Osteocyte (in vitro differentiated cells): ENCODE measurements around the gene CBLN3. TPM values are rescaled to one million over a fixed set of nuclear protein-coding genes. Genes with fewer than 3 reads are reported as not detected.

ENCODE experiments used
- DNase-seq: peaks from one replicate; pipeline ENCODE4 v3.0.0; 2021; ENCODE audit warnings: mixed read lengths; ENCODE audit not compliant: unreplicated experiment; ENCODE audit errors: extremely low spot score
- H3K27ac Mint-ChIP-seq: one replicate; pipeline ENCODE4 v1.8.0; 2021; ENCODE audit warnings: mild to moderate bottlenecking, mixed read lengths; ENCODE audit not compliant: unreplicated experiment
- H3K27me3 Mint-ChIP-seq: one replicate; pipeline ENCODE4 v1.8.0; 2021; ENCODE audit warnings: mixed read lengths; ENCODE audit not compliant: unreplicated experiment
- H3K36me3 Mint-ChIP-seq: one replicate; pipeline ENCODE4 v1.8.0; 2021; ENCODE audit warnings: mixed read lengths; ENCODE audit not compliant: unreplicated experiment
- H3K4me1 Mint-ChIP-seq: one replicate; pipeline ENCODE4 v1.8.0; 2021; ENCODE audit warnings: mixed read lengths; ENCODE audit not compliant: unreplicated experiment
- H3K4me3 Mint-ChIP-seq: one replicate; pipeline ENCODE4 v1.8.0; 2021; ENCODE audit warnings: mild to moderate bottlenecking, moderate library complexity, mixed read lengths; ENCODE audit not compliant: unreplicated experiment
- H3K9me3 Mint-ChIP-seq: one replicate; pipeline ENCODE4 v1.8.0; 2021; ENCODE audit warnings: mixed read lengths; ENCODE audit not compliant: unreplicated experiment
- total RNA-seq: library from RNA; stranded (reverse); gene quantifications from 2 replicates; pipeline ENCODE4 v1.2.1, GENCODE V29; 2021
- TF ChIP-seq, protein P1 (sequence below): fragments of 200-600 bp; sonication (generic); IDR thresholded peaks from 2 replicates; pipeline ENCODE4 v1.5.0; 2021; ENCODE audit warnings: antibody characterized with exemption, mild to moderate bottlenecking, moderate library complexity

CBLN3 gene
- total RNA-seq, 1 donor from 2014 or later = 5.5 TPM

DNA sequence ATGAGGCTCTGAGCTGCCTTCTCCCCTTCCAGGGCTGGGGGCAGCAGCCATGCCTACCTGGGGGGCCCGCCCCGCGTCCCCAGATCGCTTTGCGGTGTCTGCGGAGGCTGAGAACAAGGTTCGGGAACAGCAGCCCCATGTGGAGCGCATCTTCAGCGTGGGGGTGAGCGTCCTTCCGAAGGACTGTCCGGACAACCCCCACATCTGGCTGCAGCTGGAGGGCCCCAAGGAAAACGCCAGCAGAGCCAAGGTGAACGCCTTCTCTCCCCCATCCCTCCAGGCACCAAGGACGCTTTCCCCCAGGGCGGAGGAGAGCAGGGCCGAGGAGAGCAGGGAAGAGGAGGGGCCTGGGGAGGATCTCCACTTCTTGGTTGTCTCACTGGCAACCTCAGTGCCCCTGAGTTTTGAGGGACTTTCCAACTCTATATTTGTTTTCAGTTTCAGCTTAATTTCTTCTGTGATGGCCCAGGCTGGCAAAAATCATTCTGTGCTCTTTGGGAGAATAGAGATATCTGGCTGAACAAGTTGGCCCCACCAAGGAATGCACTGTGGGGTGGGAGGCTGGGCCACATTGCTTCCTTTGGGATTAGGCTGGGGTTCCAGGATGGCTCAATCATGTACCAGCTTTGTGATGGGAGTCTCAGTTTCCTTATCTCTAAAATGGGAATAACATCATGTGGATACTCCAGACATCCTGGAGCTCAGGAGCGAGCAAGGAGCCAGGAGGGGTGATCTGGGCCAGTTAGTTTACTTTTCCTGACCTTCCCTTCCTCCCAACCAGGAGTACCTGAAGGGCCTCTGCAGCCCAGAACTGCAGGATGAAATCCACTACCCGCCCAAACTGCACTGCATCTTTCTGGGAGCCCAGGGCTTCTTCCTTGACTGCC is 1.5 kb upstream of the CBLN3 start:
- H3K4me1 Mint-ChIP-seq = peaks cover 43% of the 10 kb centered on the region
- H3K9me3 Mint-ChIP-seq = no peaks in the 10 kb centered on the region
- DNase-seq = no peak
- H3K36me3 Mint-ChIP-seq = peaks cover 15% of the 10 kb centered on the region
- H3K27ac Mint-ChIP-seq = peak overlapping the region; percentile 95
- peak overlapping the region; percentile 83 for H3K4me3 Mint-ChIP-seq
- TF ChIP-seq, protein P1, sequence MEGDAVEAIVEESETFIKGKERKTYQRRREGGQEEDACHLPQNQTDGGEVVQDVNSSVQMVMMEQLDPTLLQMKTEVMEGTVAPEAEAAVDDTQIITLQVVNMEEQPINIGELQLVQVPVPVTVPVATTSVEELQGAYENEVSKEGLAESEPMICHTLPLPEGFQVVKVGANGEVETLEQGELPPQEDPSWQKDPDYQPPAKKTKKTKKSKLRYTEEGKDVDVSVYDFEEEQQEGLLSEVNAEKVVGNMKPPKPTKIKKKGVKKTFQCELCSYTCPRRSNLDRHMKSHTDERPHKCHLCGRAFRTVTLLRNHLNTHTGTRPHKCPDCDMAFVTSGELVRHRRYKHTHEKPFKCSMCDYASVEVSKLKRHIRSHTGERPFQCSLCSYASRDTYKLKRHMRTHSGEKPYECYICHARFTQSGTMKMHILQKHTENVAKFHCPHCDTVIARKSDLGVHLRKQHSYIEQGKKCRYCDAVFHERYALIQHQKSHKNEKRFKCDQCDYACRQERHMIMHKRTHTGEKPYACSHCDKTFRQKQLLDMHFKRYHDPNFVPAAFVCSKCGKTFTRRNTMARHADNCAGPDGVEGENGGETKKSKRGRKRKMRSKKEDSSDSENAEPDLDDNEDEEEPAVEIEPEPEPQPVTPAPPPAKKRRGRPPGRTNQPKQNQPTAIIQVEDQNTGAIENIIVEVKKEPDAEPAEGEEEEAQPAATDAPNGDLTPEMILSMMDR = no peak
- no peaks in the 10 kb centered on the region for H3K27me3 Mint-ChIP-seq

GRCh38 chr14:24430143-24430681 is 744 bp upstream of the CBLN3 start:
- TF ChIP-seq, protein P1 = no peak
- H3K4me1 Mint-ChIP-seq = peaks cover 43% of the 10 kb centered on the region
- H3K9me3 Mint-ChIP-seq = peaks cover 3% of the 10 kb centered on the region
- H3K4me3 Mint-ChIP-seq = peak overlapping the region; percentile 83
- H3K27me3 Mint-ChIP-seq = no peaks in the 10 kb centered on the region
- peaks cover 15% of the 10 kb centered on the region for H3K36me3 Mint-ChIP-seq
- peak overlapping the region; percentile 95 for H3K27ac Mint-ChIP-seq
- peak; percentile 92 for DNase-seq

GRCh38 chr14:24428628-24429394 is 657 bp downstream of the CBLN3 start:
- Mint-ChIP-seq H3K27me3 (no peaks in the 10 kb centered on the region), H3K4me3 (no peak overlapping the region), H3K4me1 (peaks cover 43% of the 10 kb centered on the region), H3K36me3 (peaks cover 13% of the 10 kb centered on the region), H3K9me3 (peaks cover 4% of the 10 kb centered on the region), H3K27ac (peak overlapping the region; percentile 96)
- TF ChIP-seq, protein P1 = no peak
- no peak for DNase-seq

GRCh38 chr14:24427537-24428508 is 1.6 kb downstream of the CBLN3 start:
- Mint-ChIP-seq H3K27me3 (no peaks in the 10 kb centered on the region), H3K9me3 (peaks cover 4% of the 10 kb centered on the region), H3K4me1 (peaks cover 37% of the 10 kb centered on the region), H3K4me3 (no peak overlapping the region), H3K36me3 (peaks cover 4% of the 10 kb centered on the region), H3K27ac (no peak overlapping the region)
- TF ChIP-seq, protein P1 = no peak
- no peak for DNase-seq
